HepG2 (cell line): ENCODE data around the gene AANAT. TPM values are rescaled to one million over a fixed set of nuclear protein-coding genes. Genes with fewer than 3 reads are reported as not detected.
A peak's percentile ranks its signal among the peaks of the same experiment; 100 is the strongest.

Experiments
- CEBPG ChIP-seq: IDR thresholded peaks from 2 replicates; pipeline ENCODE4 v1.6.1; 2016
- EED ChIP-seq: sonication (generic); formaldehyde crosslinking; IDR thresholded peaks from 2 replicates; pipeline ENCODE4 v1.5.0; 2020; ENCODE audit warnings: mild to moderate bottlenecking, missing genetic modification reagents
- HES4 ChIP-seq: sonication (generic); formaldehyde crosslinking; IDR thresholded peaks from 2 replicates; pipeline ENCODE4 v1.9.0; 2021; ENCODE audit warnings: mild to moderate bottlenecking, missing genetic modification reagents, borderline replicate concordance
- HNRNPL ChIP-seq: fragments of 200-400 bp; formaldehyde crosslinking; IDR thresholded peaks from 2 replicates; pipeline ENCODE4 v1.6.1; 2017; ENCODE audit warnings: mild to moderate bottlenecking, low read depth, low read length
- JUN ChIP-seq: sonication (generic); formaldehyde crosslinking; IDR thresholded peaks from 2 replicates; pipeline ENCODE4 v1.4.0; 2020; ENCODE audit warnings: mild to moderate bottlenecking, missing genetic modification reagents
- KDM3A ChIP-seq: IDR thresholded peaks from 2 replicates; pipeline ENCODE4 v1.6.1; 2018; ENCODE audit warnings: low read depth, missing compliant biosample characterization
- MED8 ChIP-seq: sonication (generic); formaldehyde crosslinking; IDR thresholded peaks from 2 replicates; pipeline ENCODE4 v1.8.1; 2023; ENCODE audit warnings: mild to moderate bottlenecking, missing genetic modification reagents; ENCODE audit not compliant: insufficient replicate concordance
- MYNN ChIP-seq: sonication (generic); formaldehyde crosslinking; IDR thresholded peaks from 2 replicates; pipeline ENCODE4 v1.4.0; 2020; ENCODE audit warnings: mild to moderate bottlenecking, low read depth, missing genetic modification reagents
- NFE2 ChIP-seq: sonication (generic); formaldehyde crosslinking; IDR thresholded peaks from 2 replicates; pipeline ENCODE4 v1.4.0; 2020; ENCODE audit warnings: missing genetic modification reagents
- NR2F6 ChIP-seq, 2 experiments: IDR thresholded peaks; 2 replicates each; pipeline ENCODE4 v1.6.1; 2016; ENCODE audit warnings: antibody characterized with exemption in 1 of 2, mild to moderate bottlenecking in 1 of 2
- THAP11 ChIP-seq: IDR thresholded peaks from 2 replicates; pipeline ENCODE4 v1.6.1; 2016; ENCODE audit warnings: missing biosample characterization, missing genetic modification reagents
- XRCC5 ChIP-seq: fragments of 200-400 bp; formaldehyde crosslinking; optimal IDR thresholded peaks from 2 replicates; pipeline ENCODE3; 2017; ENCODE audit warnings: mild to moderate bottlenecking, low read length
- ZNF17 ChIP-seq: sonication (generic); formaldehyde crosslinking; IDR thresholded peaks from 2 replicates; pipeline ENCODE4 v1.5.0; 2020; ENCODE audit warnings: mild to moderate bottlenecking, missing genetic modification reagents
- ZNF432 ChIP-seq: sonication (generic); formaldehyde crosslinking; IDR thresholded peaks from 2 replicates; pipeline ENCODE4 v1.5.0; 2020; ENCODE audit warnings: missing genetic modification reagents, mild to moderate bottlenecking, borderline replicate concordance
- ZNF562 ChIP-seq: sonication (generic); formaldehyde crosslinking; IDR thresholded peaks from 2 replicates; pipeline ENCODE4 v1.8.0; 2022; ENCODE audit warnings: missing genetic modification reagents, borderline replicate concordance
- ZNF713 ChIP-seq: sonication (generic); formaldehyde crosslinking; IDR thresholded peaks from 2 replicates; pipeline ENCODE4 v1.4.0; 2020; ENCODE audit warnings: mild to moderate bottlenecking, missing genetic modification reagents
- polyA plus RNA-seq, 8 experiments: library from polyadenylated mRNA; depleted of rRNA in 3 of 8; stranded (reverse) in 7 of 8; unstranded in 1 of 8; fragments of >200 nt; fragmentation: Illumina TruSeq in 4 of 8; extraction: Trizol in 4 of 8; gene quantifications; 2 replicates each; pipeline versions ENCODE4 v1.2.1 to v1.2.3, GENCODE V29; 2011 to 2016; ENCODE audit warnings: low read depth in 4 of 8, missing spikeins in 1 of 8, mixed read lengths in 1 of 8; ENCODE audit not compliant: insufficient read depth in 1 of 8
- total RNA-seq, 5 experiments: library from RNA; depleted of rRNA; stranded (reverse); fragments of >200 nt; fragmentation: Illumina TruSeq; extraction: Trizol; gene quantifications; 2 replicates each; pipeline ENCODE4 v1.2.3, GENCODE V29; 2016; ENCODE audit warnings: low read depth in 1 of 5
- TF ChIP-seq, protein P1 (sequence below): sonication (generic); formaldehyde crosslinking; IDR thresholded peaks from 2 replicates; pipeline ENCODE4 v1.8.0; 2022; ENCODE audit warnings: mild to moderate bottlenecking, missing genetic modification reagents, moderate library complexity
- TF ChIP-seq, protein P2 (sequence below): sonication (generic); formaldehyde crosslinking; IDR thresholded peaks from 2 replicates; pipeline ENCODE4 v1.5.0; 2020; ENCODE audit warnings: mild to moderate bottlenecking, missing genetic modification reagents
- TF ChIP-seq, protein P3 (sequence below): sonication (generic); formaldehyde crosslinking; IDR thresholded peaks from 2 replicates; pipeline ENCODE4 v1.5.1; 2020; ENCODE audit warnings: missing genetic modification reagents, mild to moderate bottlenecking, borderline replicate concordance
- TF ChIP-seq, protein P4 (sequence below): sonication (generic); formaldehyde crosslinking; IDR thresholded peaks from 2 replicates; pipeline ENCODE4 v1.4.0; 2020; ENCODE audit warnings: missing genetic modification reagents
- TF ChIP-seq, protein P5 (sequence below): sonication (generic); formaldehyde crosslinking; IDR thresholded peaks from 2 replicates; pipeline ENCODE4 v1.9.0; 2021; ENCODE audit warnings: missing genetic modification reagents, borderline replicate concordance

AANAT gene
- total and polyA plus RNA-seq, 2 of the 13 experiments (the other 11 are each of a cell fraction or from before 2014, with no cell fraction given), result 0.07 TPM; not detected in 1

DNA sequence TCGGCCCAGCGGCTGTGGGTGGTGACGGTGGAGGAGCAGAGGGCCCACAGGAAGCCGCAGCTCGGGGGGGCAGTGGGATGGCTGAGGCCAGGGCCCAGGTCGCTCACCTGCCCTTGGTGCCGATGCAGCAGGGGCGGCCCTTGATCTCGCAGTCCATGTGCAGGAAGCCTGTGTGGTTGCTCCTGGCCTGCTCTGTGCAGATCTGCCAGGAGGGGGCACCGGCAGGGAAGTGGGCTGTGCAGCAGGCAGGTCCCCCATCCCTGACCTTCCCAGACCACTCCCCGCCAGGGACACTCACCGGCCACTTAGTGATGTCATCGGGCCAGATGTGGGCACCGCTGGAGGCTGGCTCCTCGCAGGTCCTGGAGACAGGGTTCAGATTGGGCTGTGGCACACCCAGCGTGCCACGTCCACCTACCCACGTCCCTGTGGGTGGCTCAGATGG, 6.2 kb downstream of the AANAT start (continued):
- no peak for TF ChIP-seq EED (CRISPR knock-in tag)
- TF ChIP-seq, protein P1, sequence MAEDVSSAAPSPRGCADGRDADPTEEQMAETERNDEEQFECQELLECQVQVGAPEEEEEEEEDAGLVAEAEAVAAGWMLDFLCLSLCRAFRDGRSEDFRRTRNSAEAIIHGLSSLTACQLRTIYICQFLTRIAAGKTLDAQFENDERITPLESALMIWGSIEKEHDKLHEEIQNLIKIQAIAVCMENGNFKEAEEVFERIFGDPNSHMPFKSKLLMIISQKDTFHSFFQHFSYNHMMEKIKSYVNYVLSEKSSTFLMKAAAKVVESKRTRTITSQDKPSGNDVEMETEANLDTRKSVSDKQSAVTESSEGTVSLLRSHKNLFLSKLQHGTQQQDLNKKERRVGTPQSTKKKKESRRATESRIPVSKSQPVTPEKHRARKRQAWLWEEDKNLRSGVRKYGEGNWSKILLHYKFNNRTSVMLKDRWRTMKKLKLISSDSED, result no peak
- no peak for TF ChIP-seq NFE2 (CRISPR knock-in tag)
- TF ChIP-seq, protein P2, sequence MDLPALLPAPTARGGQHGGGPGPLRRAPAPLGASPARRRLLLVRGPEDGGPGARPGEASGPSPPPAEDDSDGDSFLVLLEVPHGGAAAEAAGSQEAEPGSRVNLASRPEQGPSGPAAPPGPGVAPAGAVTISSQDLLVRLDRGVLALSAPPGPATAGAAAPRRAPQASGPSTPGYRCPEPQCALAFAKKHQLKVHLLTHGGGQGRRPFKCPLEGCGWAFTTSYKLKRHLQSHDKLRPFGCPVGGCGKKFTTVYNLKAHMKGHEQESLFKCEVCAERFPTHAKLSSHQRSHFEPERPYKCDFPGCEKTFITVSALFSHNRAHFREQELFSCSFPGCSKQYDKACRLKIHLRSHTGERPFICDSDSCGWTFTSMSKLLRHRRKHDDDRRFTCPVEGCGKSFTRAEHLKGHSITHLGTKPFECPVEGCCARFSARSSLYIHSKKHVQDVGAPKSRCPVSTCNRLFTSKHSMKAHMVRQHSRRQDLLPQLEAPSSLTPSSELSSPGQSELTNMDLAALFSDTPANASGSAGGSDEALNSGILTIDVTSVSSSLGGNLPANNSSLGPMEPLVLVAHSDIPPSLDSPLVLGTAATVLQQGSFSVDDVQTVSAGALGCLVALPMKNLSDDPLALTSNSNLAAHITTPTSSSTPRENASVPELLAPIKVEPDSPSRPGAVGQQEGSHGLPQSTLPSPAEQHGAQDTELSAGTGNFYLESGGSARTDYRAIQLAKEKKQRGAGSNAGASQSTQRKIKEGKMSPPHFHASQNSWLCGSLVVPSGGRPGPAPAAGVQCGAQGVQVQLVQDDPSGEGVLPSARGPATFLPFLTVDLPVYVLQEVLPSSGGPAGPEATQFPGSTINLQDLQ (CRISPR knock-in tag), result no peak
- TF ChIP-seq THAP11 (CRISPR knock-in tag), result no peak
- no peak for TF ChIP-seq CEBPG
- TF ChIP-seq, protein P3, sequence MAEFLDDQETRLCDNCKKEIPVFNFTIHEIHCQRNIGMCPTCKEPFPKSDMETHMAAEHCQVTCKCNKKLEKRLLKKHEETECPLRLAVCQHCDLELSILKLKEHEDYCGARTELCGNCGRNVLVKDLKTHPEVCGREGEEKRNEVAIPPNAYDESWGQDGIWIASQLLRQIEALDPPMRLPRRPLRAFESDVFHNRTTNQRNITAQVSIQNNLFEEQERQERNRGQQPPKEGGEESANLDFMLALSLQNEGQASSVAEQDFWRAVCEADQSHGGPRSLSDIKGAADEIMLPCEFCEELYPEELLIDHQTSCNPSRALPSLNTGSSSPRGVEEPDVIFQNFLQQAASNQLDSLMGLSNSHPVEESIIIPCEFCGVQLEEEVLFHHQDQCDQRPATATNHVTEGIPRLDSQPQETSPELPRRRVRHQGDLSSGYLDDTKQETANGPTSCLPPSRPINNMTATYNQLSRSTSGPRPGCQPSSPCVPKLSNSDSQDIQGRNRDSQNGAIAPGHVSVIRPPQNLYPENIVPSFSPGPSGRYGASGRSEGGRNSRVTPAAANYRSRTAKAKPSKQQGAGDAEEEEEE (CRISPR knock-in tag), result no peak
- no peak for TF ChIP-seq NR2F6 (IDR thresholded peaks at IDR 0.05)
- TF ChIP-seq NR2F6 (CRISPR knock-in tag; IDR thresholded peaks at IDR 0.05), result peak; percentile 12; the same call in 1 of the 2 replicates
- no peak for TF ChIP-seq ZNF17
- TF ChIP-seq, protein P4, sequence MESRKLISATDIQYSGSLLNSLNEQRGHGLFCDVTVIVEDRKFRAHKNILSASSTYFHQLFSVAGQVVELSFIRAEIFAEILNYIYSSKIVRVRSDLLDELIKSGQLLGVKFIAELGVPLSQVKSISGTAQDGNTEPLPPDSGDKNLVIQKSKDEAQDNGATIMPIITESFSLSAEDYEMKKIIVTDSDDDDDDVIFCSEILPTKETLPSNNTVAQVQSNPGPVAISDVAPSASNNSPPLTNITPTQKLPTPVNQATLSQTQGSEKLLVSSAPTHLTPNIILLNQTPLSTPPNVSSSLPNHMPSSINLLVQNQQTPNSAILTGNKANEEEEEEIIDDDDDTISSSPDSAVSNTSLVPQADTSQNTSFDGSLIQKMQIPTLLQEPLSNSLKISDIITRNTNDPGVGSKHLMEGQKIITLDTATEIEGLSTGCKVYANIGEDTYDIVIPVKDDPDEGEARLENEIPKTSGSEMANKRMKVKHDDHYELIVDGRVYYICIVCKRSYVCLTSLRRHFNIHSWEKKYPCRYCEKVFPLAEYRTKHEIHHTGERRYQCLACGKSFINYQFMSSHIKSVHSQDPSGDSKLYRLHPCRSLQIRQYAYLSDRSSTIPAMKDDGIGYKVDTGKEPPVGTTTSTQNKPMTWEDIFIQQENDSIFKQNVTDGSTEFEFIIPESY (CRISPR knock-in tag), result peak; percentile 21; the same call in 1 of the 2 replicates
- no peak for TF ChIP-seq JUN (CRISPR knock-in tag)
- TF ChIP-seq MED8 (CRISPR knock-in tag), result no peak
- TF ChIP-seq ZNF432 (CRISPR knock-in tag), result no peak
- 0 out of 2 replicates have a peak, but pooled peaks have one; percentile 39 for TF ChIP-seq ZNF713
- TF ChIP-seq KDM3A (CRISPR knock-in tag), result no peak
- TF ChIP-seq, protein P5, sequence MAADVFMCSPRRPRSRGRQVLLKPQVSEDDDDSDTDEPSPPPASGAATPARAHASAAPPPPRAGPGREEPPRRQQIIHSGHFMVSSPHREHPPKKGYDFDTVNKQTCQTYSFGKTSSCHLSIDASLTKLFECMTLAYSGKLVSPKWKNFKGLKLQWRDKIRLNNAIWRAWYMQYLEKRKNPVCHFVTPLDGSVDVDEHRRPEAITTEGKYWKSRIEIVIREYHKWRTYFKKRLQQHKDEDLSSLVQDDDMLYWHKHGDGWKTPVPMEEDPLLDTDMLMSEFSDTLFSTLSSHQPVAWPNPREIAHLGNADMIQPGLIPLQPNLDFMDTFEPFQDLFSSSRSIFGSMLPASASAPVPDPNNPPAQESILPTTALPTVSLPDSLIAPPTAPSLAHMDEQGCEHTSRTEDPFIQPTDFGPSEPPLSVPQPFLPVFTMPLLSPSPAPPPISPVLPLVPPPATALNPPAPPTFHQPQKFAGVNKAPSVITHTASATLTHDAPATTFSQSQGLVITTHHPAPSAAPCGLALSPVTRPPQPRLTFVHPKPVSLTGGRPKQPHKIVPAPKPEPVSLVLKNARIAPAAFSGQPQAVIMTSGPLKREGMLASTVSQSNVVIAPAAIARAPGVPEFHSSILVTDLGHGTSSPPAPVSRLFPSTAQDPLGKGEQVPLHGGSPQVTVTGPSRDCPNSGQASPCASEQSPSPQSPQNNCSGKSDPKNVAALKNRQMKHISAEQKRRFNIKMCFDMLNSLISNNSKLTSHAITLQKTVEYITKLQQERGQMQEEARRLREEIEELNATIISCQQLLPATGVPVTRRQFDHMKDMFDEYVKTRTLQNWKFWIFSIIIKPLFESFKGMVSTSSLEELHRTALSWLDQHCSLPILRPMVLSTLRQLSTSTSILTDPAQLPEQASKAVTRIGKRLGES (CRISPR knock-in tag), result no peak
- TF ChIP-seq HNRNPL, result peak; percentile 75; the same call in 1 of the 2 replicates
- peak; percentile 79 for TF ChIP-seq XRCC5
- no peak for TF ChIP-seq ZNF562 (CRISPR knock-in tag)
- TF ChIP-seq MYNN (CRISPR knock-in tag), result no peak
- TF ChIP-seq HES4 (CRISPR knock-in tag), result no peak
